SJCRH30 (cell line): Measurements from ENCODE around the gene CD72. TPM values are rescaled to one million over a fixed set of nuclear protein-coding genes. Genes with fewer than 3 reads are reported as not detected.
"Not testable (repeated sequence)": the region's sequence is repeated elsewhere in the genome, so short reads cannot be mapped to it uniquely, and the experiment has no call there.

Experiments
- DNase-seq, 2 experiments: peaks; one replicate each; pipeline ENCODE4 v3.0.0-alpha.2; 2015 to 2020
- H3K27ac ChIP-seq: fragments of 250-450 bp; sonication (Bioruptor Pico); 2 replicates; pipeline ENCODE4 v1.5.1; 2020; ENCODE audit warnings: mild to moderate bottlenecking, moderate library complexity
- H3K27me3 ChIP-seq: fragments of 250-450 bp; sonication (Bioruptor Pico); 2 replicates; pipeline ENCODE4 v1.5.1; 2020; ENCODE audit warnings: mild to moderate bottlenecking, moderate library complexity
- H3K36me3 ChIP-seq: fragments of 250-450 bp; sonication (Bioruptor Pico); 2 replicates; pipeline ENCODE4 v1.5.1; 2020; ENCODE audit warnings: mild to moderate bottlenecking, moderate library complexity
- H3K4me1 ChIP-seq: fragments of 250-450 bp; sonication (Bioruptor Pico); 2 replicates; pipeline ENCODE4 v1.5.1; 2020; ENCODE audit warnings: mild to moderate bottlenecking, moderate library complexity
- H3K4me3 ChIP-seq: fragments of 250-450 bp; sonication (Bioruptor Pico); 2 replicates; pipeline ENCODE4 v1.5.1; 2020; ENCODE audit warnings: mild to moderate bottlenecking, moderate library complexity
- H3K9me3 ChIP-seq: fragments of 250-450 bp; sonication (Bioruptor Pico); replicated peaks from 2 replicates; pipeline ENCODE4 v1.5.1; 2020; ENCODE audit warnings: mild to moderate bottlenecking, moderate library complexity
- total RNA-seq: library from RNA; depleted of rRNA; stranded (reverse); fragments of >200 nt; shearing (Covaris generic); gene quantifications from 2 replicates; pipeline ENCODE4 v1.2.3, GENCODE V29; 2014

Gene CD72
- total RNA-seq, 1 experiment from 2014 or later: not detected

DNA sequence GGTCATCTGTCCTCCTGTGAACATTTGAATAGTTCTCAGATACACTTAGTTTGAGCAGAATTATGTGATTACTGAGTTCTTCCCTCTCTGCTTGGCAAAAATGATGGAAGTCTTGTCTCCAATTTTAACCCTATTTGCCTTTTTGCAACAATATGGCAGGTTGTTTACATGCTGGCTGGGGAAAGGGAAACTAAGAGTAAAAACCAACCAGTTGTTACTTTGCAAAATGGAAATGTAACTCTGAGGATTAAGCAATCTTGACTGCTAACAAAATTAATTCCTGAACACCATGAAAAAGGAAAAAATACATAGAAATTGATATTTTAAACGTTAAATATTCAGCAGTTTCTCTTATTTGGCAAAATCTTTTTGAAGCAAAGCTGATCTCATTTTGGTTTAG, 21.4 kb upstream of the CD72 start:
- DNase-seq: no peak
- Histone ChIP-seq H3K4me1 (no peaks in the 10 kb centered on the region), H3K27ac (no peak overlapping the region), H3K27me3 (no peaks in the 10 kb centered on the region), H3K9me3 (no peaks in the 10 kb centered on the region), H3K36me3 (no peaks in the 10 kb centered on the region), H3K4me3 (no peak overlapping the region)

DNA sequence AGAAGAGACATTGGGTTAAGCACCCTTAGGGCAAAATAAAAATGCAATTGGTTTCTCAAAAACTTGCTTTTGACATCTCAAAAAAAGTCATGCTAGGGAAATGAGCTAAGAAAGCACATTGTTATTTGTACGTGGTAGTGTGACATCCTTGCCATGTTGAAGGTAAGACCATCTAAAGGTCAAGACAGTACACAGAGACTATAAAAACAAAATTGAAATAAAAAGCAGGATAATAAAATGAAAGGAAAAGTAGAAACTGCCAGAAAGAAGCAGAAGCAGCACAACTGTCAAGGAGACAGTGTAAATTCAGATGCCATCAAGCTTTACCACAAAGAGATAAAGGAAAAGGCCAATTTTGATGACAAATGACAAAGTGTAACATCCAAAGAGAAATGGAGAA, 21.0 kb upstream of the CD72 start:
- H3K4me1 ChIP-seq, DNase-seq, H3K27me3 ChIP-seq, H3K4me3 ChIP-seq, H3K36me3 ChIP-seq, H3K9me3 ChIP-seq, H3K27ac ChIP-seq: not testable (repeated sequence)

- H3K4me1 ChIP-seq, H3K4me3 ChIP-seq, H3K9me3 ChIP-seq, H3K27ac ChIP-seq, DNase-seq, H3K27me3 ChIP-seq, H3K36me3 ChIP-seq: not testable (repeated sequence)
These were observed 20.5 kb upstream of the CD72 start for GRCh38 chr9:35638751-35639150.

- not testable (repeated sequence) for DNase-seq, H3K27me3 ChIP-seq, H3K4me3 ChIP-seq, H3K36me3 ChIP-seq, H3K9me3 ChIP-seq, H3K4me1 ChIP-seq, H3K27ac ChIP-seq
These were observed 19.3 kb upstream of the CD72 start for GRCh38 chr9:35637427-35637955.

DNA sequence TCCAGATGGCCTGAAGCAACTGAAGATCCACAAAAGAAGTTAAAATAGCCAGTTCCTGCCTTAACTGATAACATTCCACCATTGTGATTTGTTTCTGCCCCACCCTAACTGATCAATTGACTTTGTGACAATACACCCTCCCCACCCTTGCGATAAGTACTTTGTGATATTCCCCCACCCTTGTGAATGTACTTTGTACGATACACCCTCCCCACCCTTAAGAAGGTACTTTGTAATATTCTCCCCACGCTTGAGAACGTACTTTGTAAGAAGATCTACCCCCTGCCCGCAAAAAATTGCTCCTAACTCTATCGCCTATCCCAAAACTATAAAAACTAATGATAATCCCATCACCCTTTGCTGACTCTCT, 18.6 kb upstream of the CD72 start:
- H3K27me3 ChIP-seq, H3K4me1 ChIP-seq, DNase-seq, H3K36me3 ChIP-seq, H3K27ac ChIP-seq, H3K9me3 ChIP-seq, H3K4me3 ChIP-seq: not testable (repeated sequence)

DNA sequence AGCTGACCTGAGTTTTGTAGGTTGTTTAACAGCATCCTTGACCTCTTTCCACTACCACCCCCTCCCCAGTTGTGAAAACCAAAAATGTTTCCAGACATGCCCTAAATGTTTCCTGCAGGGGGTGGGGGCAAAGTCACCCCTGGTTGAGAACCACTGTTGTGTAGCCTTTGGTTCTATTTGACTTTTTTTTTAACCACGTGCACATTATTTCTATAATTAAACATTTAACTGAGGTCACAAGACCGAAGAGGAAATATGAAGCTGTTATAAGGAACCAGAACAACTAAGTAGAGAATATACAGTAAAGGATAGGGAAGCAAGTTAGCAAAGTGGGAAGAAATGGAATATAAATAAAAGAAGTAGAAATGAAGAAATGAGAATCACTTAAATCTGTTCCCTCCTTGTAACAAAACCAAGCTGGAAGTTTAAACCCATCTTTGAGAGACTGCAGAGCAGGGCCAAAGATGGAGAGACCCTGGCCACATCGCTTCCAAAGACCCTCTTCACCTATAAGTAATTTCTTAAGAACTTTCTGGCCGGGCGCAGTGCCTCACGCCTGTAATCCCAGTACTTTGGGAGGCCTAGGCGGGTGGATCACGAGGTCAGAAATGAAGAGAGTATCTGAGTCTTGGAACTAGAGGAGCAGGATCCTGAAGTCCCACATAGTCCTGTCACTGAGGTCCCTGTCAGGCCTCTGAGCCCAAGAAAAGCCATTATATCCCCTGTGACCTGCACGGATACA, 18.1 kb upstream of the CD72 start:
- H3K27ac ChIP-seq: no peak overlapping the region
- DNase-seq: no peak
- no peaks in the 10 kb centered on the region for H3K9me3 ChIP-seq
- no peak overlapping the region for H3K4me3 ChIP-seq
- H3K4me1 ChIP-seq: no peaks in the 10 kb centered on the region
- H3K27me3 ChIP-seq: no peaks in the 10 kb centered on the region
- no peaks in the 10 kb centered on the region for H3K36me3 ChIP-seq

DNA sequence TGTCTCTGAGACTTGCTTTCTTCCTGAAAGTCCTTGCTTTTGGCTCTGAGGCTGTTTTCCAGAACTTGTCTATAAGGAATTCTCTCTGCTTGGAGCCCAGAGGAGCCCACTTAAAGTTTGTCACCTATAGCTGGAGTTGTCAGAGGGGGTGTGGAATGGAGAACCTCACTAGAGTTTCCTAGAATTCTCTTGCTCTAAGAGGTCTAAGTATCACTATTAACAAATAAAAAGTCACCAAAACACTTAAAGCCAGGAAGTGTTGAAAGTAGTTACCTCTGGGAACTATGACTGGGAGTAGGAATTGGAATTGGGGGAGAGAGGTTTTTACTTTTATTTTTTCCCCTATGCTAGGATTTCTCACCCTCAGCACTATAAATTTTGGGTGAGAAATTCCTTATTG, 17.5 kb upstream of the CD72 start:
- H3K27me3 ChIP-seq: no peaks in the 10 kb centered on the region
- no peaks in the 10 kb centered on the region for H3K9me3 ChIP-seq
- no peak overlapping the region for H3K27ac ChIP-seq
- H3K4me3 ChIP-seq: no peak overlapping the region
- H3K36me3 ChIP-seq: no peaks in the 10 kb centered on the region
- no peak for DNase-seq
- no peaks in the 10 kb centered on the region for H3K4me1 ChIP-seq

- Histone ChIP-seq H3K27me3 (no peaks in the 10 kb centered on the region), H3K9me3 (no peaks in the 10 kb centered on the region), H3K4me3 (no peak overlapping the region), H3K36me3 (no peaks in the 10 kb centered on the region), H3K4me1 (no peaks in the 10 kb centered on the region), H3K27ac (no peak overlapping the region)
- no peak for DNase-seq
These were observed 11.4 kb upstream of the CD72 start for GRCh38 chr9:35629597-35629996.

- DNase-seq: no peak
- Histone ChIP-seq H3K27ac (no peak overlapping the region), H3K4me3 (no peak overlapping the region), H3K9me3 (no peaks in the 10 kb centered on the region), H3K27me3 (no peaks in the 10 kb centered on the region), H3K4me1 (no peaks in the 10 kb centered on the region), H3K36me3 (no peaks in the 10 kb centered on the region)
These were observed 10.3 kb upstream of the CD72 start for GRCh38 chr9:35628389-35628991.

DNA sequence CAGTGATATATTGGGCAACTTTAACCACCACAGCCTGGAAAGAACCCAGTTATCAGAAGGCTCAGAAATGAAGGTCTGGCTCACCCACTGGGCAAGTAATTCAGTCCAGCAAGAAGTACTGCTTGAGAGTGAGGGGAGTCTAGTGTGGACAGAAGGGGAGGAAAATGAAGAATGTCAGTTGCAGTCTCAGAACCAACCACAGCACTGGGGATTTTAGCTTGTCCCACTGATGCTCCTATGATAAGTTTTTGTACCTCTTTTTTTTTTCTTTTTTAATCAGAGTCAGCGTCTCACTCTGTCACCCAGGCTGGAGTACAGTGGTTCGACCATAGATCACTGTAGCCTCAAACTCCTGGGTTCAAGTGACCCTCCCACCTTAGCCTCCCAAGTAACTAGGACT, 9.4 kb upstream of the CD72 start:
- no peaks in the 10 kb centered on the region for H3K4me1 ChIP-seq
- H3K27ac ChIP-seq: no peak overlapping the region
- H3K27me3 ChIP-seq: no peaks in the 10 kb centered on the region
- no peak for DNase-seq
- no peaks in the 10 kb centered on the region for H3K9me3 ChIP-seq
- no peak overlapping the region for H3K4me3 ChIP-seq
- no peaks in the 10 kb centered on the region for H3K36me3 ChIP-seq

DNA sequence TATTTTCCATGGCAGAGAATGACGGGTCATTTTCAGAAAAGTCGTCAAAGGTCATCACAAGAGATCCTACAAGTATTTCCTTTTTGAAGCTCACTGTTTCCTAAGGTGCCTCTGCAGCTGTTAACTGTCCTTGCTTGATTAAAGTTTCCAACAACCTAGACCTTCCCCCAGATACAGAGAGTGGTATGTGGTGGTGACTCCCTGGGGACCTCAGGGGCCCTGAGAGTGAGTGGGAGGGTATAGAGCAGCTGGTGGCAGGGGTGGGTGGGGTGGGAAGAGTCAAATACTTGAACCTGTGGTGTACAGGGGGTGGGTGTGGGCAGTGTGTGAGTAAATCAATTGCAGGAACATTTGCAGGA, 1.6 kb upstream of the CD72 start:
- H3K27me3 ChIP-seq: no peaks in the 10 kb centered on the region
- no peaks in the 10 kb centered on the region for H3K36me3 ChIP-seq
- H3K9me3 ChIP-seq: no peaks in the 10 kb centered on the region
- no peak overlapping the region for H3K4me3 ChIP-seq
- DNase-seq: peak; percentile 21 to 37
- H3K4me1 ChIP-seq: peaks cover 4% of the 10 kb centered on the region; the same call in 1 of the 2 replicates
- H3K27ac ChIP-seq: no peak overlapping the region

DNA sequence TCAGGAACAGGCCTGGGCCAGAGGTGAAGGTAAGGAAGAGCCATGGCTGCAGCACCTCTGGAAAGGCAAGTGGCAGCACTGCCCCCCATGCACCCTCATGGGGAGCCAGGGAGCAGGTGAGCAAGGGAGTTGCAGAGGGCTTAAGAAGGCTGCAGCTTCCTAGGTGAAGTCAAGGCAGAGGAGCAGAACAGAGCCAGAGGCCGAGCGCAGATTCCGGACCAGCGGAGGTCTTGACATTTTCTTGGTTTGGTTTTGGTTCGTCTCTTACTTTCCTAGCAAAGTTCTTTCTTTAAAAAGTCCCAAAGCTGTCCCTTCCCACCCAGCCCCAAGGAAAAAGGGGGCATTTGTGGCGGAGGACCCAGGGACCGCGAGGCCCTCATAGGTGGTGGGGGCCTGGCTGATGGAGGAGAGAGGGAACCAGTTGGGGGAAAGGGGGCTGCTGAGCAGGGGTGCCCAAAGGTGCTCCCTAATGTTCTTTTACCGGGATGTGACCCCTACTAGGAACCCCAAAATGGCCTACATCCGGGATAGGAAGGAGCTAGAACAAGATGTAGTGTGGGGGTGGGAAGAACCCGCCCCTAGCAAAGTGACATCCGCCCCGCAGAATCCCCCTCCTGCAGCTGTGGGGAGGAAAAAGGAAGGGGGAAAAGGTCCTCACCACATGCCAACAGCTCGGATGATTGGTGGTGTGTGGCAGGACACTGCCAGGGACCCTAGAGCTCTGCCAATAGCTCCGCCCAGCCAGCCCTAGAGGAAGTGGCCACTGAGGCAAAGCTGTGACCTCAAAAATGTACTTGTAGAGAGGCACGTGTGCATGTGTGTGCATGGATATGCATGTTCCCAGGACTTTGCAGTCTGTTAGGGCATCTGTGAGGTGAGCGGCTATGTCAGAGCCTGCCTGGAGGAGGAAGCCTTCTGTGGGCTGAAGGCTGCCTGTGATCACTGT, 914 bp upstream of the CD72 start:
- H3K4me3 ChIP-seq: no peak overlapping the region
- H3K27me3 ChIP-seq: no peaks in the 10 kb centered on the region
- no peaks in the 10 kb centered on the region for H3K36me3 ChIP-seq
- peaks cover 4% of the 10 kb centered on the region; the same call in 1 of the 2 replicates for H3K4me1 ChIP-seq
- H3K27ac ChIP-seq: no peak overlapping the region
- peak in 1 of 2 experiments; percentile 26 for DNase-seq
- no peaks in the 10 kb centered on the region for H3K9me3 ChIP-seq

- no peak overlapping the region for H3K4me3 ChIP-seq
- peaks cover 4% of the 10 kb centered on the region; the same call in 1 of the 2 replicates for H3K4me1 ChIP-seq
- H3K27me3 ChIP-seq: no peaks in the 10 kb centered on the region
- no peak for DNase-seq
- no peak overlapping the region for H3K27ac ChIP-seq
- no peaks in the 10 kb centered on the region for H3K36me3 ChIP-seq
- no peaks in the 10 kb centered on the region for H3K9me3 ChIP-seq
These were observed 665 bp downstream of the CD72 start for GRCh38 chr9:35617548-35617947.

GRCh38 chr9:35616681-35617459, 1.3 kb downstream of the CD72 start:
- DNase-seq: no peak
- H3K27me3 ChIP-seq: no peaks in the 10 kb centered on the region
- H3K4me1 ChIP-seq: peaks cover 4% of the 10 kb centered on the region; the same call in 1 of the 2 replicates
- H3K36me3 ChIP-seq: no peaks in the 10 kb centered on the region
- no peaks in the 10 kb centered on the region for H3K9me3 ChIP-seq
- H3K27ac ChIP-seq: no peak overlapping the region
- no peak overlapping the region for H3K4me3 ChIP-seq
